Sigmoid colon (tissue), 7 donors: ENCODE data around the gene ORAI3. TPM values are rescaled to one million over a fixed set of nuclear protein-coding genes. Genes with fewer than 3 reads are reported as not detected.
A peak's percentile ranks its signal among the peaks of the same experiment; 100 is the strongest.

Experiments
- DNase-seq: peaks from one replicate; pipeline ENCODE4 v3.0.0-alpha.2; 2019
- H3K27ac ChIP-seq, 4 donors: fragments of 200-600 bp; sonication (generic); one replicate each; pipeline ENCODE4 v1.5.1; 2016 to 2019; ENCODE audit warnings: mild to moderate bottlenecking in 1 of 4
- H3K27me3 ChIP-seq, 3 donors: fragments of 200-600 bp; sonication (generic); one replicate each; pipeline ENCODE4 v1.5.1; 2019; ENCODE audit warnings: mild to moderate bottlenecking in 1 of 3
- H3K36me3 ChIP-seq, 4 donors: fragments of 200-600 bp; sonication (generic); one replicate each; pipeline ENCODE4 v1.5.1; 2016 to 2019
- H3K4me1 ChIP-seq, 4 donors: fragments of 200-600 bp; sonication (generic); one replicate each; pipeline ENCODE4 v1.5.1; 2017 to 2019
- H3K4me3 ChIP-seq, 4 donors: fragments of 200-600 bp; sonication (generic); one replicate each; pipeline ENCODE4 v1.5.1; 2017 to 2019; ENCODE audit warnings: mild to moderate bottlenecking in 2 of 4, moderate library complexity in 1 of 4
- H3K9me3 ChIP-seq, 4 donors: fragments of 200-600 bp in 3 of 4; sonication (generic) in 3 of 4; one replicate each; pipeline versions ENCODE4 v1.5.1 to v1.6.1; 2013 to 2019
- CTCF ChIP-seq, 4 experiments: fragments of 450-650 bp in 3 of 4; fragments of 200-600 bp in 1 of 4; IDR thresholded peaks; one replicate each; pipeline ENCODE4 v1.5.1; 2016 to 2019; ENCODE audit warnings: antibody characterized with exemption in 4 of 4, mild to moderate bottlenecking in 3 of 4, moderate library complexity in 2 of 4
- EP300 ChIP-seq, 4 donors: sonication (generic); formaldehyde crosslinking; IDR thresholded peaks; one replicate each; pipeline ENCODE4 v1.6.1; 2017; ENCODE audit warnings: antibody characterized with exemption in 4 of 4
- POLR2A ChIP-seq, 2 donors: fragments of 450-650 bp; IDR thresholded peaks; one replicate each; pipeline ENCODE4 v1.6.1; 2016; ENCODE audit warnings: antibody characterized with exemption in 2 of 2, mild to moderate bottlenecking in 2 of 2, moderate library complexity in 2 of 2
- POLR2AphosphoS5 ChIP-seq, 4 donors: sonication (generic); formaldehyde crosslinking; IDR thresholded peaks; one replicate each; pipeline ENCODE4 v1.6.1; 2017; ENCODE audit warnings: antibody characterized with exemption in 4 of 4
- WGBS, 2 donors: extraction: QIAGEN DNeasy Blood & Tissue Kit; methylation state at CpG; one replicate each; pipeline ENCODE4 v1.1.7; 2013; 5-methylcytosine and 5-hydroxymethylcytosine counted together
- intact Hi-C: fragments of 100-400 bp; cut with DNase I; formaldehyde crosslinking; loops from one replicate; pipeline ENCODE4 v1.15.1; 2023
- polyA plus RNA-seq, 3 donors: library from polyadenylated mRNA; stranded (reverse); fragments of 200-250 nt; gene quantifications; one replicate each; pipeline ENCODE4 v1.2.3, GENCODE V29; 2013
- total RNA-seq, 4 donors: library from RNA; depleted of rRNA; stranded (reverse); fragments of >200 nt; gene quantifications; one replicate each; pipeline ENCODE4 v1.1.0, GENCODE V29; 2016
- donor health status: healthy with polysubstance abuse.
- donor health status: Bipolar disorder and iron deficiency.
- donor health status: healthy.

Gene ORAI3
- total and polyA plus RNA-seq, 7 donors = 8.6 to 43.3 (median 33.3) TPM

DNA sequence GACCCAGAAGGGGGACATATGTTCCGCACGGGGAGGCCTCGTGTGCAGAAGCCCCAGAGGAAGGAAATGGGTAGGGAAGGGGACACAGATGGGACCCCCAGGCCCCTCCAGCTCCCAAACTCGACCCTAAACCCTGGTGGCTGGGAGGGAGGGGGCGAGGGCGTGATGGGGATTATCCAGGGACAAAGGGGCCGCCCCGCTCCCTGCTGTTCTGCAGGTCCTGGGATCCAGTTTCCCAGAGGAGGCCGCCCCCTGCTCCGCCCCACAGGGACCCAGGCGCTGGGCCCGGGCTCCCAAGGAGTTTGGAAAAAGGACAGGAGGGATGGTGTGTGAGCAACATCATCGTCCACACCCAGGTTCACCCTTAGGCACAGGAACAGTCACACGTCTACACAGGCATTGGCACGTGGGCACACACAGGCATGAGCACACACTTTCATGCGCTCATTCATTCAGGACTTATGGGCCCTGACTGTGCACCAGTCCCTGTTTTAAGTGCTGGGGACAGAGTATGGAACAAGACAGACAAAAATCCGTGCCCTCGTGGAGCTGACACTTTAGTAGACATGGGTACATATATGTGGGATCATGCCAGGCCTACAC is 38.3 kb upstream of the ORAI3 start:
- no peaks in the 10 kb centered on the region for H3K27me3 ChIP-seq
- no peaks in the 10 kb centered on the region for H3K4me1 ChIP-seq
- 77 to 83% methylated on average over 18 of the region's 18 CpGs for WGBS, 2 donors
- no peaks in the 10 kb centered on the region for H3K36me3 ChIP-seq
- H3K4me3 ChIP-seq = no peak overlapping the region
- H3K27ac ChIP-seq = no peak overlapping the region
- TF ChIP-seq EP300 (IDR thresholded peaks at IDR 0.05) (no peak), POLR2A (IDR thresholded peaks at IDR 0.05) (no peak)
- intact Hi-C loops = no loop called here
- DNase-seq = no peak
- H3K9me3 ChIP-seq = no peaks in the 10 kb centered on the region

GRCh38 chr16:30912794-30913412 is 36.0 kb upstream of the ORAI3 start:
- Histone ChIP-seq H3K9me3 (no peaks in the 10 kb centered on the region), H3K4me1 (no peaks in the 10 kb centered on the region), H3K27me3 (no peaks in the 10 kb centered on the region), H3K27ac (no peak overlapping the region), H3K36me3 (no peaks in the 10 kb centered on the region), H3K4me3 (no peak overlapping the region)
- DNase-seq = no peak
- intact Hi-C loops = no loop called here
- no peak for TF ChIP-seq CTCF (IDR thresholded peaks at IDR 0.05)
- no peak for TF ChIP-seq POLR2AphosphoS5 (IDR thresholded peaks at IDR 0.05)
- TF ChIP-seq POLR2A (IDR thresholded peaks at IDR 0.05) = no peak
- no peak for TF ChIP-seq EP300 (IDR thresholded peaks at IDR 0.05)
- 92 to 93% methylated on average over 6 of the region's 6 CpGs for WGBS, 2 donors

- H3K27ac ChIP-seq = no peak overlapping the region
- TF ChIP-seq EP300 (IDR thresholded peaks at IDR 0.05) (no peak), POLR2A (IDR thresholded peaks at IDR 0.05) (no peak), POLR2AphosphoS5 (IDR thresholded peaks at IDR 0.05) (no peak), CTCF (IDR thresholded peaks at IDR 0.05) (no peak)
- DNase-seq = no peak
- H3K4me1 ChIP-seq = no peaks in the 10 kb centered on the region
- intact Hi-C loops = no loop called here
- no peaks in the 10 kb centered on the region for H3K27me3 ChIP-seq
- 83 to 93% methylated on average over 3 of the region's 3 CpGs for WGBS, 2 donors
- no peaks in the 10 kb centered on the region for H3K36me3 ChIP-seq
- no peaks in the 10 kb centered on the region for H3K9me3 ChIP-seq
- no peak overlapping the region for H3K4me3 ChIP-seq
Observed at GRCh38 chr16:30914830-30915229, 34.0 kb upstream of the ORAI3 start.

GRCh38 chr16:30918614-30919013 is 30.3 kb upstream of the ORAI3 start:
- Histone ChIP-seq H3K9me3 (no peaks in the 10 kb centered on the region), H3K36me3 (no peaks in the 10 kb centered on the region), H3K27me3 (no peaks in the 10 kb centered on the region), H3K4me1 (peaks cover 0 to 11% (median 10%) of the 10 kb centered on the region in 4 donors), H3K4me3 (no peak overlapping the region), H3K27ac (no peak overlapping the region)
- intact Hi-C loops = no loop called here
- no peak for DNase-seq
- TF ChIP-seq CTCF (IDR thresholded peaks at IDR 0.05) (no peak), POLR2A (IDR thresholded peaks at IDR 0.05) (no peak), POLR2AphosphoS5 (IDR thresholded peaks at IDR 0.05) (no peak), EP300 (IDR thresholded peaks at IDR 0.05) (no peak)
- WGBS, 2 donors = 55 to 86% methylated on average over 1 of the region's 1 CpG

- no peaks in the 10 kb centered on the region for H3K36me3 ChIP-seq
- WGBS, 2 donors = 74 to 91% methylated on average over 2 of the region's 2 CpGs
- H3K27me3 ChIP-seq = no peaks in the 10 kb centered on the region
- peak overlapping the region; percentile 87 to 95 (median 91) for H3K27ac ChIP-seq
- DNase-seq = no peak
- H3K4me1 ChIP-seq = peaks cover 0 to 31% (median 28%) of the 10 kb centered on the region in 4 donors
- intact Hi-C loops = loop anchor here (1.0 to 10.0 kb wide), 3 partner anchors 47 to 266 kb away; partner anchors contain the start of genes FBRS and PRR14
- TF ChIP-seq CTCF (IDR thresholded peaks at IDR 0.05) = no peak
- TF ChIP-seq POLR2AphosphoS5 (IDR thresholded peaks at IDR 0.05) = no peak
- no peak for TF ChIP-seq POLR2A (IDR thresholded peaks at IDR 0.05)
- no peak for TF ChIP-seq EP300 (IDR thresholded peaks at IDR 0.05)
- no peaks in the 10 kb centered on the region for H3K9me3 ChIP-seq
- H3K4me3 ChIP-seq = no peak overlapping the region
Observed at GRCh38 chr16:30920891-30921290, 28.0 kb upstream of the ORAI3 start.
